GM18508 (cell line): ENCODE measurements around the gene KRABD2.
"Not testable (repeated sequence)": the region's sequence is repeated elsewhere in the genome, so short reads cannot be mapped to it uniquely, and the experiment has no call there.

Experiments
- ATAC-seq: cut with Tn5 transposase; IDR thresholded peaks from one replicate; pipeline ENCODE4 v1.9.1; 2021; ENCODE audit warnings: moderate number of reproducible peaks; ENCODE audit not compliant: insufficient read depth, unreplicated experiment

The KRABD2 gene

GRCh38 chr17:8366231-8366630, 10.3 kb downstream of the KRABD2 start:
- no peak for ATAC-seq

- no peak for ATAC-seq
These were observed 11.4 kb downstream of the KRABD2 start for GRCh38 chr17:8365143-8365542.

DNA sequence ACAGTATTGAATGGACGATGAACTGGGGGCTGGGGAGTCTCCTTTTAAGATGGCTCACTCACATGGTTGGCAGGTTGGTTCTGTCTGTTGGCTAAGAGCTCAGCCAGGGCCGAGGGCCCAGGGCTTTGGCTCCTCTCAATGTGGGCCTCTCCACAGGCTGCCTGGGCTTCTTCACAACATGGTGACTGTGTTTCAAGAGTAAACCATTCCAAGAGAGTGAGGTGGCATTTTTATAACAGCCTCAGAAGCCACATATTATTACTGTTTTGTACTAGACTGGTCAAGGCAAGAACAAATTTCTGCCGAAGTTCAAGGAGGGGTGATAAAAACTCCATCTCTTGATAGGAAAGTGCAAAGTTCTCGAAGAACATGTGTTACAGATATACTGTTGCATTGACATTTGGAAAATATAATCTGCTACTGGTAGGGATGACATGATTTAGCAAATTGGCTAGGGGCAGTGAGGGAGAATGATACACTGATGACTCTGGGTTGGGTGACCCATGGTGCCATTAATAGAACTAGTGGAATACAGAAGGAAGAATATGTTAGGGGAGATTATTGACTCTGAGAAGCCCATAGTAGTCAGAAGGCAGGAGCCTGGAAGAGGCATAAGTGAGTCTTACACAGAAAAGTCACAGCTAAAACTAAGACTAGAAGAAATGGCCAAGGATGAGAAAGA, 13.7 kb downstream of the KRABD2 start:
- ATAC-seq = no peak

DNA sequence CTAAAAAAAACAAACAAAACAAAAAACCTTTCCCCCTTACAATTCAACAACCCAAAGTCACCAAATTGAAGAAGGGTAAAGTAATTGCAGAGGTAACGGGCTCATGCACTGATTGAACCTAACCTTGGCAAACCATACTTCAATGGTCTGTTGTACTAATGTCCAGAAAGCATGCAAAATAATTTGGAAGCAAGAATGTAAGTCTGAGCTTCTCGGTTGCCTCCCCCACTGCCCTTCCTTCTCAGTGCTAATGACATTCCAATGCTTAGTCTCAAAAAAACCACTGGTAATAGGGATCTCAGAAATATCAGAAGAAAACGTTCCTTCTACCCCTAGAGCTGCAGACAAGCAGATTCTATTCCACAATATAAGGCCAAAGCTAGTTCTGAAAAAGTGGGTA, 15.8 kb downstream of the KRABD2 start:
- no peak for ATAC-seq

GRCh38 chr17:8360260-8360659, 16.2 kb downstream of the KRABD2 start:
- ATAC-seq = no peak

- no peak for ATAC-seq
These were observed 16.7 kb downstream of the KRABD2 start for GRCh38 chr17:8359769-8360168.

DNA sequence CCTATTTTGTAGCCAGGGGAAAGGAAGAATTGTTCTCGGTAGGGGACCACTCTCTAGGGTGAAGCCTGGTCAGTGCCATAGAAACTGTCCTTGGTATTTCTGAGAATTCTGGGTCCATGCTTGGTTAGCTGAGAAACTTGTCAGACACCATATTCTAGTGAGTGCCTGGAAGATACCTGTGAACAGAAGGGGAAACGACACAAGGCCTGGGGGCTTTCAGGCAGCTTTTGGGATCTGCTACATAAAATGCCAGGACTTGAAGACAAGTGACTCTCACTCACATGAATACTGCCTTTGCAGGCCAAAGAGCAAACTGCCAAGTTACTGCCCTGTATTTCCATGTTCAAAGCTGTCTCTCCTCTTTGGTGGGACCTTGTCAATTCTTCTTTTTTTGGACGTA, 18.6 kb downstream of the KRABD2 start:
- no peak for ATAC-seq

GRCh38 chr17:8354236-8354635, 22.3 kb downstream of the KRABD2 start:
- no peak for ATAC-seq

- no peak for ATAC-seq
These were observed 22.8 kb downstream of the KRABD2 start for GRCh38 chr17:8353736-8354135.

DNA sequence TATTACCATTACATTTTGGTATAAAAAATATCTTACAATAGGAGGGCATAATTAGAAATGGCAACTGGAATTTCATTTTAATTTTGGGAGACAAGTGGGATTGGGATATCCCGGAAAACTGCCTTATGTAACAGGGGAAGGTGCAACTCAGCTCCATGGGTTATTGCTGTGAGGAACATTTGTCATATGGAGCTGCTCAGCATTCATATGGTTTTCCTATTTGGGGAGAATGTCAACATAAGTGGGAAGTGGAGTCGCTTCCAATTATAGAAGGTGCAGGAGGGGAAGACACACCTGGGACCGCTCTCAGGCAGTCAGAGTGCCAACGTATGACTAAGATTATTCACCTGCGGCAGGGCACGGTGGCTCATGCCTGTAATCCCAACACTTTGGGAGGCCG, 26.2 kb downstream of the KRABD2 start:
- no peak for ATAC-seq

DNA sequence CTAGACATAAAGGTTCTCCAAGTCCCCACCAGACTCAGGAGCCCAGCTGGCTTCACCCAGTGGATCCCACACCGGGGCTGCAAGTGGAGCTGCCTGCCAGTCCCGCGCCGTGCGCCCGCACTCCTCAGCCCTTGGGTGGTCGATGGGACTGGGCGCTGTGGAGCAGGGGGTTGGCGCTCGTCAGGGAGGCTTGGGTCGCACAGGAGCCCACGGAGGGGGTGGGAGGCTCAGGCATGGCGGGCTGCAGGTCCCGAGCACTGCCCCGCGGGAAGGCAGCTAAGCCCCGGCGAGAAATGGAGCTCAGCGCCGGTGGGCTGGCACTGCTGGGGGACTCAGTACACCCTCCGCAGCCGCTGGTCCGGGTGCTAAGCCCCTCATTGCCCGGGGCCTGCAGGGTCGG, 29.5 kb downstream of the KRABD2 start:
- not testable (repeated sequence) for ATAC-seq

GRCh38 chr17:8345951-8346665, 30.4 kb downstream of the KRABD2 start:
- ATAC-seq = no peak

- ATAC-seq = no peak
These were observed 31.3 kb downstream of the KRABD2 start for GRCh38 chr17:8345052-8345690.

DNA sequence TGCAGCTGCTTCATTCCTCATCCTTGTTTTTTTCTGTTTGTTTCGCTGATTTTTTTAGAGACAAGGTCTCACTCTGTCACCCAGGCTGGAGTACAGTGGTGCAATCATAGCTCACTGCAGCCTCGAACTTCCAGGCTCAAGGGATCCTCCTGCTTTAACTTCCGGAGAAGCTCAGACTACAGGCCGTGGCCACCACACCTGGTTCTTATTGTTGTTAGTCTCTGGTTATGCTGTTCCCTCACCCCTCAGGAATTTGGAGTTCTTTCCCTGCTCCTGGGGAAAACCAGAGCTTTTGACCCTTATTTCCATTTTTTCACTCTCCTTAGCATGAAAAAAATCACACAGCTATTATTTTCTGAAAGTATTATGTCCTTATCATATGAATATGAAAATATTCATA, 35.0 kb downstream of the KRABD2 start:
- no peak for ATAC-seq

DNA sequence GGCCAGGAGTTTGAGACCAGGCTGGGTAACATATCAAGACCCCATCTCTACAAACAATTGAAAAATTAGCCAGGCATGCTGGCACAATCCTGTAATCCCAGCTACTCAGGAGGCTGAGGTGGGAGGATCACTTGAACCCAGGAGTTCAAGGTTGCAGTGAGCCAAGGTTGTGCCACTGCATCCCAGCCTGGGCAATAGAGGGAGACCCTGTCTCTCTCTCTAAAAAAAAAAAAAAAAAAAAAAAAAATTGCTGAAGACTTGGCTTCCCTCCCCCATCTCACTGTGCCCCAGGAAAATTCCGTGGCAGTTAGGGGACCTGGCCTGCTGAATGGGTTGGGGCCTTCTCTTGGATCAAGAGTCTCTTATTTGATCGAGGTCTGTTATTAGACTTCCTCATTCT, 37.0 kb downstream of the KRABD2 start, which contains the start of gene ODF4:
Gene ODF4 (plus strand): TSS at position 301 of the 400 bp plus-strand sequence. CDS start 212 bp downstream, outside the sequence.
- no peak for ATAC-seq

- no peak for ATAC-seq
These were observed 37.8 kb downstream of the KRABD2 start for GRCh38 chr17:8338753-8339140.

DNA sequence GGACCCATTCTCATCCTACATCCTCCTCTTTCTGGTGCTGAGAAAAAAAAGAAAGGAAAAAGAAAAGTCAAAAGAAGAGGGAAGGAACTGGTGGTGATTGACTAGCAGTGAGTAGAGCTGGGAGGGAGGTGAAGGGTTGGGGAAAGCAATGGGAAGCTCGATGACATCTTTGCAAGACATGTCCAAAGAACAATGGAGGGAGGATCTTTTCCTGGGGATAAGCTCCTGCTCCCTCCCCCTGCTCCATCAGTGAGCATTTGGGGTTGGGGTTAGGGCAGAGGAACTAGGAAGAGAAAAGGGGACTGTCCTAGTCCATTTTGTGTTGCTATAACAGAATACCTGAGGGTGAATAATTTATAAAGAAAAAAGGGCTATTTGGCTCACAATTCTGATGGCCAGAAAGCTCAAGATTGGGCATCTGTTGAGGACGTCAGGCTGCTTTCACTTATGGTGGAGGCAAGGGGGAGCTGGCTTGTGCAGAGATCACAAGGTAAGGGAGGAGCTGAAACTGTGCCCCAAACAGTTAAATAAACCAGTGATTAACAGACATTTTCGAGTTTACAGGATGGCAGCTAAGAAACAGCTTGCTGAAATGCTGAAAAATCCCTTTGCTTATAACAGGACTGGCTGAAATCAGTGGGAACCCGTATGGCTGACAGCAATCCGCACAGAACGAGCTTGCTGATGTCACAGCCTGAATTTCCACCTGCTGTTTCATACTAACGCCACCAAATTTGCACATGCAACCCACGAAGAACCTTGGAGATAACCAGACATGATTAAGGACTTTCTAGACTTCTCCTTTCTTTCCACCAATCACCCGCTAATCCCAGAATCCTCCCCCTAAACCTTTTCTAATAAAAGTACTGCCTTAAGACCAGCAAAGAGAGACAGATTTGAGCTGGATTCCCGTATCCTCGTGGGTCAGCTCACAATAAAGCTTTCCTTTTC, 38.4 kb downstream of the KRABD2 start:
- ATAC-seq = no peak

GRCh38 chr17:8333281-8333680, 43.2 kb downstream of the KRABD2 start:
- no peak for ATAC-seq

DNA sequence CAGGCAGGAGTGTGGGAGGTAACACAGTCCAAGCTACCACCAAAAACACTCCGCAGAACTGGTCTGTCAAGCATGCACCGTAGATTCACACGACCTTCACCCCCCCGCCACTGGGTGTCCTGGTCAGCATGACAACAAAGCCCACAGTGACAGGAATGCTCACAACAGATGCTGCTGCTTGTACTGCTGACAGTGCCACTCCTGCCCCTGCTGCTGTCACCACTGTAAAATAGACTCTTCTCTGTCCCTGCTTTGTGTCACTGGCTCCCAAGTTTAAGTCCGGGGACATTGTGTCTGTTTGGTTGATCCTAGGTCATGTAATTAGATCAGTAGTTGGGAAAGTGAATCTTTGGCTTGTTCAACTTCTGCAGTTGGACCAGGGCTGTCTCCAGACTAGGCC, 43.8 kb downstream of the KRABD2 start:
- ATAC-seq = no peak

DNA sequence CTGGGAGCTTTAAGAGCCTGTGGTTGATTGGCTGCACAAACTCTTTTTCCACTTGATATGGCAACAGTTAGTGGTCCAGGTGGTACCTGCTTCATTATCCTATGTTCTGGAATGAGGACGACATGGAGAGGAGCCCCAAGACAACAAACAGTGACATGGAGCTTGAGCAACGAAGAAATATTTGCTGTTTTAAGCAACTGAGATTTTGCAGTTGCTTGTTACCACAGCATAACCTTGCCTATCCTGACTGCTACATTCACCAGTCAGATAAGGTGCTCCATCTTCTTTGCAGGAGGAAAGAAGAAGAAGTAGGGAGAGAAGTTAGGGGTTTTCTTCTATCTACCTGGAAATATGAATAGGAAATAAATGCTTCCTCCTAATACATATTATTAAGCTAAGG, 44.4 kb downstream of the KRABD2 start:
- ATAC-seq = no peak

- no peak for ATAC-seq
These were observed 49.2 kb downstream of the KRABD2 start for GRCh38 chr17:8327303-8327649.
